Eye (tissue), 1 donor: Measurements from ENCODE around the gene TSGA10IP.

Experiments
- DNase-seq: peaks from one replicate; pipeline ENCODE4 v3.0.0-alpha.2; 2015

TSGA10IP gene

DNA sequence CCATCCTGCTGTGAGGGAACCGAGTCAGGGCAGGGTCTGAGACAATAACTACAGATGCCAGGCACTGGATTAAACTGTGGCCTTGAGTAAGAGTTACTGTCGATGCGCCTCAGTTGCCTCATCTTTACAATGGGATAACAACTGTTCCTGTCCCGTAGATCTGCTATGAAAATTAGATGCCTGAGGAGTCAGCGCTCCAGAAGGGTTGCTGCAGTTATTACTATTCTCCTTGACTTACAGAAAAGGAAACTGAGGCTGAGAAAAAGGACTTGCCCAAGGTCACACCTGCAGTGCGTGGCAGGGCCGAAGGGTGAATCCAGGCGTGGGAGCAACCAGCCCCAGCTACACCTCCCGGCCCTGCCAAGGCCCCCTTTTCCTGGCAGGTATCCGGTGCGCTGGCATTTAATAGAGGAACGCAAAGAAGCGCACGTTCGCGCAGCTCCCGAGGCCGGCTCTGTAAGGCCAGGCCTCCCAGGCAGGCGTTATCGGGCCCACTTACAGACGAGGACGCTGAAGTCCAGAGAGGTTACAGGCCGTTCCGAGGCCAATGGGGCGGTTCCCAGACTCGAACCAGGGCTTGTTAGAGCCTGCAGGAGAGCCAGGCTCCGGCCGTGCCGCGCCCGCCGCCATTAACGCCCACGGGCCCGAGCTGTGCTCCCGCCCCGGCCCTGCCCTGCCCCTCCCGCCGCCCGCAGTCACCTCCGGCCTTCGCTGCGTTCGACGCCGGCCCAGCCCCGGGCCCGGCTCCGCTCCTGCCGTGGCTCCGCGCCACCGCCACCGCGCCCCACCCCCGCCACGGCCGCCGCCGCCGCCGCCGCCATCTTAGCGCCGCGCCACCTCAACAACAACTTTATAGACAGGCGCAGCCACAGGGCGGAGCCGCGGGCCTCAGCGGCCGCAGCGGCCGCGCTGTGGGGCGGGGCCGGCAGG lies 26.8 kb upstream of the TSGA10IP start, which contains the start of gene C11orf68:
Gene C11orf68 (minus strand): TSS at position 852 of the 930 bp plus-strand sequence. CDS start 31 bp downstream, at position 821.
- DNase-seq, result peak; percentile 67

DNA sequence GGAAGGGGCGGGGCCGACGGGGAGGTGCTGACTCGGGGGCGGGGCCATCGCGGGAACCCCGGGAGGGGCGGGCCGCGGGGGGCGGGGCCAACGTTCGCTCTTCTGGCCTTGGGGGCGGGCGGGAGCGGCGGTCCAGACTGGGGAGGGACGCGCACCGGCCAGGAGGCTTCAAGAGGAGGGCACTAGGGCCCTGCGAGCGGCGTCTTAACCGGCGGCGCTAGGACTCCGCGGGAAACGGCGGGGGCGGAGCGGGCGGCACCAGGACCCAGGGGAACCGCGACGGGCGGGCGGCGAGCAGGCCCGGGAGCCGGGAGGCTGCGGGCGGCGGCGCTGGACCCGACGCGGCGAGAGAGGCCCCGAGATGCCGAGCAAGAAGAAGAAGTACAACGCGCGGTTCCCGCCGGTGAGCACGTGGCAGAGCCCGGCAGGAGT lies 26.1 kb upstream of the TSGA10IP start, which contains the start of gene DRAP1:
Gene DRAP1 (plus strand): TSS at position 286 of the 432 bp plus-strand sequence. CDS start 76 bp downstream, at position 362.
- peak; percentile 99 for DNase-seq

DNA sequence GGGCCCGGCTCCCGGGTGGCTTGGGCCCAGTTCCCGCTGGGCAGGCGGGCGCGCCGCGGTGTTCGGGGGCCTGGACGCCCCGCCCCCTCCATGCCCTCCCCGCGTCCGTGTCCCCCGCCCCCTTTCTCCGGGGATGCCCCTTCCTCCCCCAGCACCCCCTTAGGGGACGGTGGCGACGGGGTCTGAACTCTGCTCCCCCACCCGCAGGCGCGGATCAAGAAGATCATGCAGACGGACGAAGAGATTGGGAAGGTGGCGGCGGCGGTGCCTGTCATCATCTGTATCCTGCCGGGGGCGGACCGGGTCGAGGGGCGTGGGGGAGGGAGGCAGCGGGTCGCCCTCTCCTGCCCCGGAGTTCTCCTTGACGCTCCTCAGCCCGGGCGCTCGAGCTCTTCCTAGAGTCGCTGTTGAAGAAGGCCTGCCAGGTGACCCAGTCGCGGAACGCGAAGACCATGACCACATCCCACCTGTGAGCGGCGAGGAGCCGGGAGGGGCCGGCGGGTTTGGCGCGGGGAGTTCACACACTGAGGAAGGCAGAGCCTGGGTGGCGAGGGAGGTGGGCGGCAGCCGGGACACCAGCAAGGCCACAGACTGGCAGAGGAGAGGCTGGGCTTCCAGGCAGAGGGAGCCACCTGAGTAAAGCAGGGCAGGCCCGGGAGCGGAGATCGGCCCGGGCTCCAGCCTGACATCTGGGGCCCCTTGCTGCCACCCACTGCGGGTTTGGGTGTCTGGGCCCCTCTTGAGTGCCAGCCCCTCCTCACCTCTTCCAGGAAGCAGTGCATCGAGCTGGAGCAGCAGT lies 25.5 kb upstream of the TSGA10IP start:
- DNase-seq, result peak; percentile 66

- no peak for DNase-seq
Observed at GRCh38 chr11:65920372-65920802, 24.9 kb upstream of the TSGA10IP start.

- DNase-seq, result no peak
Observed at GRCh38 chr11:65921033-65921555, 24.2 kb upstream of the TSGA10IP start.

DNA sequence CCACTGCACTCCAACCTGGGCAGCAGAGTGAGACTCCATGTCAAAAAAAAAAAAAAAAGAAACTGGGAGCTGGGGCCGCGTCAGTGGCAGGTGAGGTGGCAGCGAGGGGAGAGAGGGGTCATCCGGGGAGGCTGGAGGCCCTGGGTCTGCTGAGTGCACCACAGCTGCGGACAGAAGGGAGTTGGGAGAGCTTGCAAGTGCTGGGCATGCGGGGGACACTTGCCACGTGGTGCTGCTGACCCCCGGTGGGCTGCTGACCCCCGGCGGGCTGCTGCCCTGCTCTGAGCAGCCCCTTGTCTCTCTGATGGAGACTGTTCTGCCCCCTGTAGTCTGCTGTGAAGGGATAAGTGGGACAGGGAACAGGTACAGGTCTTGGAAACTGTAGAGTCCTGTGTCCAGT lies 23.4 kb upstream of the TSGA10IP start:
- DNase-seq, result no peak

DNA sequence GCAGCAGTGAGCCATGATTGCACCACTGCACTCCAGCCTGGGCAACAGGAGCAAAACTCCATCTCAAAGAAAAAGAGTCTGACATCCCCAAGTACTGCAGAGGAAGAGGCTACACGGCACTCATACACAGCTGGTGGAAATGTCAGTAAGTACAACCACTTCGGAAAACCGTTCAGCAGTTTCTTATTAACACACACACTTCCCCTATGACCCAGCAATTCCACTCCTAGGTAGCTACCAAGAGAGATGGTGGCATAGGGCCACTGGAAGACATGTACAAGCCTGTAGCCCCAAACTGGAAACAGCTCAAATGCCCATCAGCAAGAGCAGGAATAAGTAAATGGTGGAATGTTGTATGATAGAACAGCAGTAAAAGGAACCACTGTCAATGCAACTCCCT lies 22.7 kb upstream of the TSGA10IP start:
- no peak for DNase-seq

DNA sequence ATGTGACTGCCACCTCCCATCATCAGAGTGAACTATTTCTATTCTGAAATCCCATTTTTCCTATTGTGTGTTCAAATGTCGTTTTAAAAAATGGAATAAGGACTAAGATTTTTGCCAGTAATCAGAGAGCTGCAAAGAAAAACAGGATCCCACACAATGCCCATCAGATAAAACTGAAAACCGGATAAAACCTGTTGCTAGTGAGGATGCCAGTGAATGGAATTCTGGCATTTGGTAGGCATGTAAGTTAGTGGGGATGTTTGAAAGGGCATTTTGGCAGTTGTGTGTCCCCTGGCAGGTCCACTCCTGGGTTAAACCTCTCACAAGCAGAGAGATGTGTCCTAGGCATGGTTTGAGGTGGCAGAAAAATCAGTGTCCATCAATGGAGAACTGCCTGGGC lies 19.9 kb upstream of the TSGA10IP start:
- no peak for DNase-seq

GRCh38 chr11:65927904-65928397 lies 17.3 kb upstream of the TSGA10IP start:
- no peak for DNase-seq

GRCh38 chr11:65928667-65929066 lies 16.6 kb upstream of the TSGA10IP start:
- no peak for DNase-seq

DNA sequence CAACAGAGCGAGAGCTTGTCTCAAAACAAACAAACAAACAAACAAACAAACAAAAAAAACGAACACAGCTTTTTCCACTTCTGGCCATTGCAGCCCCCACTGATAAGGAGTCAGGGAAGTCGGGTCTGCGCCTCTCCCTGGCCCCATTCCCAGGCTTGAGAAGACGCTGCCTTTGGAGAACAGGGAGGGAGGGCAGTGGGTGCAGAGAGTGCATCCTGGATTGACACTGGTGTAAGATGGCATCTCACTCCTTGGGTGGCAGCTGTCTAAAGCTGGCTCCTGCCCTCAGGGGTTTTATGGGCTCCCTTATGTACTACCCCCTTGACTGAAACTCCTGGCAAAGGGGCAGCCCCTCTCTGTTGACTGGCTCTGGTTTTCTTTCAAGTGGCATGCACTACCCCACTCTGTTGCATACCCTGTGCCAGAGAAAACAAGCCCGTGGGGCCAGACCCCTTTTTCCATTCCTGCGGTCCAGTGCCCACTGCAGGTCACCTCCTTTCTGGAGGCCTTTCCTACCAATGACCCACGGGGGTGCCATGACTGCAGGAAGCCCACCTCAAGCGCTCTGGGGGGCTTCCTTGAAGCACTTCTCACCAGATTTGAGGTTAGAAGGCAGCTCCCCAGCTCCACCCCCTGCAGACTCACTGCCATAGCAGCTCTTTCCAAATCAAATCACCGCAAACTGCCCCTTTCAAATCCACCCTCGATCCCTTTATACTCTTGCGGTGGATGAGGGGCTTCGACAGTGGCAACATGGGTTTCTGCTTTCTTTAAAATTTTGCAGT lies 13.3 kb upstream of the TSGA10IP start:
- DNase-seq, result no peak

GRCh38 chr11:65932558-65932919 lies 12.7 kb upstream of the TSGA10IP start:
- peak; percentile 54 for DNase-seq

GRCh38 chr11:65934014-65934413 lies 11.3 kb upstream of the TSGA10IP start:
- DNase-seq, result no peak

DNA sequence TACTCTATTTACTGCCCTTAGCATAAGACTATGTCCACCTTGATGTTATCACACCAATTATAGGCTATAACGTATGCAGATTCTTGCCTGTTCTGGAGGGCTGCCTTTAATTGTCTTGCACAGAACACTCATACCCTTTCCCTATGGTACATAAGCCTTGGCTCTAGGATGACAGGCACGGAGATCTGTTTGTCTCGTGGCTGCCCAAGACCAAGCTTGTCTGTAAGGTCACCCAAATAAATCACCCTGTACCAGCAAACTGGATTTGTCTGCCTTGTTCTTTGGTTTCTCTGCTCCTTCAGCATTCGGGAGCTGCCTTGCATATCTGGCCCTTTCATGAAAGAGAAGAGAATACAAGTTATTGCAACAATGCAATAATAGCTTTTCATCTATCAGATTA lies 7.5 kb upstream of the TSGA10IP start:
- DNase-seq, result no peak

DNA sequence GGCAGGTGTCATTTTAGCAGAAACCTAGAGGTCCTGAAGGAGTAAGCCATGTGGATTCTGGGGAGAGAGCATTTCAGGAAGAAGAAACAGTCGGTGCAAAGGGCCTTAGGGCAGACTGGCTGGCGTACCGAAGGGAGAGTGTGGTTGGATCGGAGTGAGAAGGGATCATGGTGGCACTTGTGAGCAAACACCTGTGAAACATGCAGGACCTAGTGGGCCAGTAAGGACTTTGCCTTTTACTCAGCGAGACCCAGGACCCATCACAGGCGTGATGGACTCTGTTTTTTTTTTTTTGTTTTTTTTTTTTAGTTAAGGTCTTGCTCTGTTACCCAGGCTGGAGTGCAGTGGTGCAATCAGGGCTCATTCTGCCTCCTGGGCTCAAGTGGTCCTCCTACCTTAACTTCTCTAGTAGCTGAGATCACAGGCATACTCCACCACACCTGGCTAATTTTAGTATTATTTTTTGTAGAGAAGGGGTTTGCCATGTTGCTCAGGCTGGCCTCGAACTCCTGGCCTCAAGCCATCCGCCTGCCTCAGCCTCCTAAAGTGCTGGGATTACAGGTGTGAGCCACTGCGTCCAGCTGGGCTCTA lies 3.5 kb upstream of the TSGA10IP start:
- DNase-seq, result no peak

- DNase-seq, result no peak
Observed at GRCh38 chr11:65942531-65942930, 2.7 kb upstream of the TSGA10IP start.

- DNase-seq, result no peak
Observed at GRCh38 chr11:65944191-65944590, 1.1 kb upstream of the TSGA10IP start.

DNA sequence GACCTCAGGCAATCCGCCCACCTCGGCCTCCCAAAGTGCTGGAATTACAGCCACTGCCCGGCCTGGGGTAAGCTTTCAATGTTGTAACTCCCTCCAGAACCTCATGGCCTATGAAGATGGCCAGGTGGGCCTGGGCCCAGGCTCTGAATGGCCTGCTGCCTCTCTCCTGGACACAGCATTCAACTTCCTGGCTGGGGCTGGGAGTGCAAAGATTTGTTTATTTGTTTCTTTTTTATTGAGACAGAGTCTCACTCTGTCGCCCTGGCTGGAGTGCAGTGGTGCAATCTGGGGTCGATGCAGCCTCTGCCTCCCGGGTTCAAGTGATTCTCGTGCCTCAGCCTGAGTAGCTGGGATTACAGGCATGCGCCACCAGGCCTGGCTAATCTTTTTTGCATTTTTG lies 513 bp upstream of the TSGA10IP start:
- no peak for DNase-seq

GRCh38 chr11:65945941-65946558 lies 770 bp downstream of the TSGA10IP start:
- DNase-seq, result no peak

DNA sequence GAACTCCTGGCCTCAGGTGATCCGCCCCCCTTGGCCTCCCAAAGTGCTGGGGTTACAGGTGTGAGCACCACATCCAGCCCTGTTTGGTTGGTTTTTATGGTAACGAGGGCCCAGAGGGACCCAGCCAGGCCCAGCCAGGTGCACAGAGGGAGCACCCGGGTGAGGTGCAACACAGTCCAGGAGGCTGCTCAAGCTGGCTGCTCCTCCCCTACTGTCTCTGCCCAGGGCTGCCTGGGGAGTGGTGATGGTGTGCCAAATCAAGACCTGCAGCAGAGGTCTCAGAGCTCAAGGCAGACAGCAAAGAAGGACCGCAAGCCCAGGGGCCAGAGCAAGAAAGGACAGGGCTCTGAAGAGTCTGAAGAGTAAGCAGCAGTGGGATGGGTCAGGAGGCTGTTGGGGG lies 1.4 kb downstream of the TSGA10IP start:
- DNase-seq, result no peak

DNA sequence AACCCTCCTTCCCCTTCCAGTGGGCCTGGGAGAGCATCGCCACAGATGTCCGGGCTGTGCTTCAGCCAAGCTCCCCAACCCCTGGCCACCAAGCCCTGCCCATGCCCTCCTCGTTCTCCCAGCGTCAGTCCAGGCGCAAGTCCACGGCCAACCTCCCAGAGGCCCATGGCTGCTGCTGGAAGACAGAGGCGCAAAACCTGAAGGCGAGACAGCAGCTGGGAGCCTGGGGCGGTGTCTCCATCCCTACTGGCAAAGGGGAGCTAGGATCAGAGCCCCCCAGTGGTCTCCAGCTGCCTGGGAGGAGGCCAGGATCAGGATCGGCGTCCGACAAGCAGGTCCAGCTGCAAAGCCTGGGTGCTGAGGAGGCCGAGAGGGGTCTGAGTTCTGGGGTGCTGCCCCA lies 1.9 kb downstream of the TSGA10IP start:
- DNase-seq, result no peak
